Psoas muscle (tissue), 8 donors: ENCODE measurements around the gene IGSF22. TPM values are rescaled to one million over a fixed set of nuclear protein-coding genes. Genes with fewer than 3 reads are reported as not detected.

Source experiments
- ATAC-seq, 4 donors: fragments of 200-7000 bp; cut with Tn5 transposase; one replicate each; pipeline ENCODE4 v1.9.1; 2020; ENCODE audit warnings: moderate library complexity in 3 of 4, mild to moderate bottlenecking in 2 of 4
- DNase-seq, 2 donors: peaks; one replicate each; pipeline ENCODE4 v3.0.0-alpha.2; 2020
- H3K27ac ChIP-seq: fragments of 200-600 bp; one replicate; pipeline ENCODE4 v1.8.0; 2022
- H3K27me3 ChIP-seq, 3 donors: fragments of 200-600 bp in 1 of 3; one replicate each; pipeline versions ENCODE4 v1.6.1 to v1.8.0; 2013 to 2022; ENCODE audit warnings: low read length in 2 of 3, mild to moderate bottlenecking in 2 of 3, moderate library complexity in 1 of 3; ENCODE audit not compliant: insufficient read depth in 3 of 3
- H3K36me3 ChIP-seq, 2 donors: fragments of 200-600 bp in 1 of 2; one replicate each; pipeline versions ENCODE4 v1.6.1 to v1.8.0; 2013 to 2022; ENCODE audit warnings: low read depth in 1 of 2, mild to moderate bottlenecking in 1 of 2, moderate library complexity in 1 of 2; ENCODE audit not compliant: insufficient read depth in 1 of 2
- H3K4me1 ChIP-seq: fragments of 200-600 bp; one replicate; pipeline ENCODE4 v1.8.0; 2022
- H3K4me3 ChIP-seq: fragments of 200-600 bp; one replicate; pipeline ENCODE4 v1.8.0; 2022; ENCODE audit warnings: mild to moderate bottlenecking
- H3K9me3 ChIP-seq: fragments of 200-600 bp; one replicate; pipeline ENCODE4 v1.8.0; 2022
- CTCF ChIP-seq: fragments of 200-600 bp; IDR thresholded peaks from one replicate; pipeline ENCODE4 v1.8.0; 2022; ENCODE audit warnings: antibody characterized with exemption
- WGBS, 3 donors: extraction: QIAGEN DNeasy Blood & Tissue Kit; methylation state at CpG; one replicate each; pipeline versions ENCODE4 v1.1.6 to v1.1.7; 2013; 5-methylcytosine and 5-hydroxymethylcytosine counted together
- intact Hi-C, 2 donors: fragments of 100-400 bp; cut with DNase I; formaldehyde crosslinking; loops; one replicate each; pipeline versions ENCODE4 v1.11.0 to v1.14.2; 2022
- polyA plus RNA-seq, 3 donors: library from polyadenylated mRNA; stranded (reverse); fragments of 200-250 nt; gene quantifications; one replicate each; pipeline ENCODE4 v1.2.3, GENCODE V29; 2013
- total RNA-seq, 4 donors: library from RNA; stranded (reverse); fragmentation: NEBNext Ultra II Directional in 2 of 4; extraction: Animal tissue kit (Norgen Biotek cat#: 25700) in 2 of 4; gene quantifications; one replicate each; pipeline versions ENCODE4 v1.2.1 to v1.2.4, GENCODE V29; 2021 to 2023
- donor health status: healthy with polysubstance abuse.
- donor health status: DM: no; HTN: no; CAD: no; lungs with moderate emphysema.
- donor health status: Bipolar disorder and iron deficiency.
- donor health status: healthy.
- donor health status: DM: yes; HTN: yes; CAD: no.
- donor health status: DM: no; HTN: no; CAD: no.
- donor health status: DM: no; HTN: no; CAD: no.
- donor health status: DM: yes; HTN: yes; CAD: no.

IGSF22 gene
- total and polyA plus RNA-seq, 7 donors, result 0.03 to 0.87 (median 0.49) TPM

- intact Hi-C loops, result no loop called here
- no peak for ATAC-seq
Observed at GRCh38 chr11:18729426-18729825, 3.4 kb upstream of the IGSF22 start.

GRCh38 chr11:18728658-18729057 is 2.7 kb upstream of the IGSF22 start:
- TF ChIP-seq CTCF, result no peak
- Histone ChIP-seq H3K27ac (no peak overlapping the region), H3K9me3 (no peaks in the 10 kb centered on the region), H3K36me3 (no peaks in the 10 kb centered on the region), H3K4me3 (no peak overlapping the region), H3K27me3 (no peaks in the 10 kb centered on the region), H3K4me1 (no peaks in the 10 kb centered on the region)
- ATAC-seq, result no peak
- intact Hi-C loops, result no loop called here
- DNase-seq, result no peak
- 90 to 96% (median 90%) methylated on average over 13 of the region's 13 CpGs for WGBS, 3 donors

More at GRCh38 chr11:18729426-18729825, 3.4 kb upstream of the IGSF22 start:
- Histone ChIP-seq H3K4me1 (no peaks in the 10 kb centered on the region), H3K36me3 (no peaks in the 10 kb centered on the region), H3K4me3 (no peak overlapping the region), H3K27me3 (no peaks in the 10 kb centered on the region), H3K27ac (no peak overlapping the region), H3K9me3 (no peaks in the 10 kb centered on the region)
- 80 to 85% (median 83%) methylated on average over 16 of the region's 16 CpGs for WGBS, 3 donors
- TF ChIP-seq CTCF, result no peak
- DNase-seq, result no peak

GRCh38 chr11:18727479-18728236 is 1.7 kb upstream of the IGSF22 start:
- no peaks in the 10 kb centered on the region for H3K9me3 ChIP-seq
- no peaks in the 10 kb centered on the region for H3K27me3 ChIP-seq
- WGBS, 3 donors, result 51 to 57% (median 55%) methylated on average over 10 of the region's 10 CpGs
- H3K4me1 ChIP-seq, result no peaks in the 10 kb centered on the region
- ATAC-seq (peak in 2 of 4 donors; percentile 43 to 63), DNase-seq (peak in 1 of 2 donors; percentile 52)
- no peak overlapping the region for H3K27ac ChIP-seq
- peak; percentile 52 for TF ChIP-seq CTCF
- intact Hi-C loops, result no loop called here
- no peaks in the 10 kb centered on the region for H3K36me3 ChIP-seq
- no peak overlapping the region for H3K4me3 ChIP-seq

GRCh38 chr11:18723991-18724390 is 2.0 kb downstream of the IGSF22 start:
- H3K36me3 ChIP-seq, result no peaks in the 10 kb centered on the region
- TF ChIP-seq CTCF, result no peak
- peak in 1 of 2 donors; percentile 23 for DNase-seq
- no peaks in the 10 kb centered on the region for H3K27me3 ChIP-seq
- H3K9me3 ChIP-seq, result no peaks in the 10 kb centered on the region
- intact Hi-C loops, result no loop called here
- ATAC-seq, result no peak
- H3K4me3 ChIP-seq, result no peak overlapping the region
- WGBS, 3 donors, result 47 to 49% (median 49%) methylated on average over 7 of the region's 7 CpGs
- no peaks in the 10 kb centered on the region for H3K4me1 ChIP-seq
- no peak overlapping the region for H3K27ac ChIP-seq

GRCh38 chr11:18722293-18722637 is 3.7 kb downstream of the IGSF22 start:
- TF ChIP-seq CTCF, result no peak
- H3K4me3 ChIP-seq, result peak overlapping the region; percentile 69
- DNase-seq (no peak), ATAC-seq (no peak)
- H3K4me1 ChIP-seq, result no peaks in the 10 kb centered on the region
- no peaks in the 10 kb centered on the region for H3K36me3 ChIP-seq
- 73 to 89% (median 85%) methylated on average over 1 of the region's 1 CpG for WGBS, 3 donors
- H3K9me3 ChIP-seq, result no peaks in the 10 kb centered on the region
- no peaks in the 10 kb centered on the region for H3K27me3 ChIP-seq
- no peak overlapping the region for H3K27ac ChIP-seq
- intact Hi-C loops, result no loop called here
